GM23338 (cell line): ENCODE data around the gene ZSCAN18.

Experiments used
- CREB1 ChIP-seq: fragments of 250-450 bp; sonication (Bioruptor Pico); IDR thresholded peaks from 2 replicates; pipeline ENCODE4 v1.5.0; 2020; ENCODE audit warnings: low read depth, mild to moderate bottlenecking, moderate library complexity
- CTCF ChIP-seq, 2 experiments: fragments of 200-600 bp in 1 of 2; sonication (generic) in 1 of 2; conservative IDR thresholded peaks; 2 replicates each; pipeline versions ENCODE4 v1.5.1 to v1.6.1; 2016 to 2017; ENCODE audit warnings: antibody characterized with exemption in 2 of 2, low read depth in 2 of 2, mild to moderate bottlenecking in 2 of 2, moderate library complexity in 1 of 2
- EZH2 ChIP-seq: fragments of 200-600 bp; sonication (generic); IDR thresholded peaks from one replicate; pipeline ENCODE4 v1.8.0; 2017; ENCODE audit warnings: antibody characterized with exemption, mild to moderate bottlenecking, low read depth; ENCODE audit not compliant: unreplicated experiment
- EZH2phosphoT487 ChIP-seq: fragments of 200-600 bp; sonication (generic); IDR thresholded peaks from one replicate; pipeline ENCODE4 v1.8.1; 2018; ENCODE audit warnings: antibody characterized with exemption; ENCODE audit not compliant: unreplicated experiment
- JUNB ChIP-seq: IDR thresholded peaks from one replicate; pipeline ENCODE4 v1.6.1; 2016; ENCODE audit warnings: antibody characterized with exemption; ENCODE audit not compliant: unreplicated experiment
- NANOG ChIP-seq: IDR thresholded peaks from 2 replicates; pipeline ENCODE4 v1.6.1; 2016; ENCODE audit warnings: antibody characterized with exemption, borderline replicate concordance
- POLR2AphosphoS5 ChIP-seq: IDR thresholded peaks from 2 replicates; pipeline ENCODE4 v1.6.1; 2016; ENCODE audit warnings: antibody characterized with exemption, low read depth
- ZNF114 ChIP-seq: fragments of 250-450 bp; sonication (Bioruptor Pico); IDR thresholded peaks from 2 replicates; pipeline ENCODE4 v1.5.0; 2020; ENCODE audit warnings: mild to moderate bottlenecking, moderate library complexity
- ZNF331 ChIP-seq: fragments of 250-450 bp; sonication (Bioruptor Pico); IDR thresholded peaks from 2 replicates; pipeline ENCODE4 v1.5.0; 2020; ENCODE audit warnings: low read depth, mild to moderate bottlenecking, moderate library complexity
- TF ChIP-seq, protein P1 (sequence below): IDR thresholded peaks from one replicate; pipeline ENCODE4 v1.6.1; 2018; ENCODE audit warnings: antibody characterized with exemption; ENCODE audit not compliant: unreplicated experiment
- TF ChIP-seq, protein P2 (sequence below): fragments of 250-450 bp; sonication (Bioruptor Pico); IDR thresholded peaks from 2 replicates; pipeline ENCODE4 v1.5.0; 2020; ENCODE audit warnings: mild to moderate bottlenecking, moderate library complexity
- TF ChIP-seq, protein P3 (sequence below): IDR thresholded peaks from 2 replicates; pipeline ENCODE4 v1.6.1; 2016; ENCODE audit warnings: antibody characterized with exemption

- TF ChIP-seq JUNB (no peak), POLR2AphosphoS5 (no peak), CTCF (conservative IDR thresholded peaks at IDR 0.05; ENCODE audit: low read depth in 2 of 2) (no peak), EZH2phosphoT487 (no peak), EZH2 (no peak), CREB1 (CRISPR knock-in tag) (no peak), ZNF331 (CRISPR knock-in tag) (no peak), ZNF114 (CRISPR knock-in tag) (no peak), NANOG (no peak)
- TF ChIP-seq, protein P1, sequence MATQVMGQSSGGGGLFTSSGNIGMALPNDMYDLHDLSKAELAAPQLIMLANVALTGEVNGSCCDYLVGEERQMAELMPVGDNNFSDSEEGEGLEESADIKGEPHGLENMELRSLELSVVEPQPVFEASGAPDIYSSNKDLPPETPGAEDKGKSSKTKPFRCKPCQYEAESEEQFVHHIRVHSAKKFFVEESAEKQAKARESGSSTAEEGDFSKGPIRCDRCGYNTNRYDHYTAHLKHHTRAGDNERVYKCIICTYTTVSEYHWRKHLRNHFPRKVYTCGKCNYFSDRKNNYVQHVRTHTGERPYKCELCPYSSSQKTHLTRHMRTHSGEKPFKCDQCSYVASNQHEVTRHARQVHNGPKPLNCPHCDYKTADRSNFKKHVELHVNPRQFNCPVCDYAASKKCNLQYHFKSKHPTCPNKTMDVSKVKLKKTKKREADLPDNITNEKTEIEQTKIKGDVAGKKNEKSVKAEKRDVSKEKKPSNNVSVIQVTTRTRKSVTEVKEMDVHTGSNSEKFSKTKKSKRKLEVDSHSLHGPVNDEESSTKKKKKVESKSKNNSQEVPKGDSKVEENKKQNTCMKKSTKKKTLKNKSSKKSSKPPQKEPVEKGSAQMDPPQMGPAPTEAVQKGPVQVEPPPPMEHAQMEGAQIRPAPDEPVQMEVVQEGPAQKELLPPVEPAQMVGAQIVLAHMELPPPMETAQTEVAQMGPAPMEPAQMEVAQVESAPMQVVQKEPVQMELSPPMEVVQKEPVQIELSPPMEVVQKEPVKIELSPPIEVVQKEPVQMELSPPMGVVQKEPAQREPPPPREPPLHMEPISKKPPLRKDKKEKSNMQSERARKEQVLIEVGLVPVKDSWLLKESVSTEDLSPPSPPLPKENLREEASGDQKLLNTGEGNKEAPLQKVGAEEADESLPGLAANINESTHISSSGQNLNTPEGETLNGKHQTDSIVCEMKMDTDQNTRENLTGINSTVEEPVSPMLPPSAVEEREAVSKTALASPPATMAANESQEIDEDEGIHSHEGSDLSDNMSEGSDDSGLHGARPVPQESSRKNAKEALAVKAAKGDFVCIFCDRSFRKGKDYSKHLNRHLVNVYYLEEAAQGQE: no peak
- TF ChIP-seq, protein P2, sequence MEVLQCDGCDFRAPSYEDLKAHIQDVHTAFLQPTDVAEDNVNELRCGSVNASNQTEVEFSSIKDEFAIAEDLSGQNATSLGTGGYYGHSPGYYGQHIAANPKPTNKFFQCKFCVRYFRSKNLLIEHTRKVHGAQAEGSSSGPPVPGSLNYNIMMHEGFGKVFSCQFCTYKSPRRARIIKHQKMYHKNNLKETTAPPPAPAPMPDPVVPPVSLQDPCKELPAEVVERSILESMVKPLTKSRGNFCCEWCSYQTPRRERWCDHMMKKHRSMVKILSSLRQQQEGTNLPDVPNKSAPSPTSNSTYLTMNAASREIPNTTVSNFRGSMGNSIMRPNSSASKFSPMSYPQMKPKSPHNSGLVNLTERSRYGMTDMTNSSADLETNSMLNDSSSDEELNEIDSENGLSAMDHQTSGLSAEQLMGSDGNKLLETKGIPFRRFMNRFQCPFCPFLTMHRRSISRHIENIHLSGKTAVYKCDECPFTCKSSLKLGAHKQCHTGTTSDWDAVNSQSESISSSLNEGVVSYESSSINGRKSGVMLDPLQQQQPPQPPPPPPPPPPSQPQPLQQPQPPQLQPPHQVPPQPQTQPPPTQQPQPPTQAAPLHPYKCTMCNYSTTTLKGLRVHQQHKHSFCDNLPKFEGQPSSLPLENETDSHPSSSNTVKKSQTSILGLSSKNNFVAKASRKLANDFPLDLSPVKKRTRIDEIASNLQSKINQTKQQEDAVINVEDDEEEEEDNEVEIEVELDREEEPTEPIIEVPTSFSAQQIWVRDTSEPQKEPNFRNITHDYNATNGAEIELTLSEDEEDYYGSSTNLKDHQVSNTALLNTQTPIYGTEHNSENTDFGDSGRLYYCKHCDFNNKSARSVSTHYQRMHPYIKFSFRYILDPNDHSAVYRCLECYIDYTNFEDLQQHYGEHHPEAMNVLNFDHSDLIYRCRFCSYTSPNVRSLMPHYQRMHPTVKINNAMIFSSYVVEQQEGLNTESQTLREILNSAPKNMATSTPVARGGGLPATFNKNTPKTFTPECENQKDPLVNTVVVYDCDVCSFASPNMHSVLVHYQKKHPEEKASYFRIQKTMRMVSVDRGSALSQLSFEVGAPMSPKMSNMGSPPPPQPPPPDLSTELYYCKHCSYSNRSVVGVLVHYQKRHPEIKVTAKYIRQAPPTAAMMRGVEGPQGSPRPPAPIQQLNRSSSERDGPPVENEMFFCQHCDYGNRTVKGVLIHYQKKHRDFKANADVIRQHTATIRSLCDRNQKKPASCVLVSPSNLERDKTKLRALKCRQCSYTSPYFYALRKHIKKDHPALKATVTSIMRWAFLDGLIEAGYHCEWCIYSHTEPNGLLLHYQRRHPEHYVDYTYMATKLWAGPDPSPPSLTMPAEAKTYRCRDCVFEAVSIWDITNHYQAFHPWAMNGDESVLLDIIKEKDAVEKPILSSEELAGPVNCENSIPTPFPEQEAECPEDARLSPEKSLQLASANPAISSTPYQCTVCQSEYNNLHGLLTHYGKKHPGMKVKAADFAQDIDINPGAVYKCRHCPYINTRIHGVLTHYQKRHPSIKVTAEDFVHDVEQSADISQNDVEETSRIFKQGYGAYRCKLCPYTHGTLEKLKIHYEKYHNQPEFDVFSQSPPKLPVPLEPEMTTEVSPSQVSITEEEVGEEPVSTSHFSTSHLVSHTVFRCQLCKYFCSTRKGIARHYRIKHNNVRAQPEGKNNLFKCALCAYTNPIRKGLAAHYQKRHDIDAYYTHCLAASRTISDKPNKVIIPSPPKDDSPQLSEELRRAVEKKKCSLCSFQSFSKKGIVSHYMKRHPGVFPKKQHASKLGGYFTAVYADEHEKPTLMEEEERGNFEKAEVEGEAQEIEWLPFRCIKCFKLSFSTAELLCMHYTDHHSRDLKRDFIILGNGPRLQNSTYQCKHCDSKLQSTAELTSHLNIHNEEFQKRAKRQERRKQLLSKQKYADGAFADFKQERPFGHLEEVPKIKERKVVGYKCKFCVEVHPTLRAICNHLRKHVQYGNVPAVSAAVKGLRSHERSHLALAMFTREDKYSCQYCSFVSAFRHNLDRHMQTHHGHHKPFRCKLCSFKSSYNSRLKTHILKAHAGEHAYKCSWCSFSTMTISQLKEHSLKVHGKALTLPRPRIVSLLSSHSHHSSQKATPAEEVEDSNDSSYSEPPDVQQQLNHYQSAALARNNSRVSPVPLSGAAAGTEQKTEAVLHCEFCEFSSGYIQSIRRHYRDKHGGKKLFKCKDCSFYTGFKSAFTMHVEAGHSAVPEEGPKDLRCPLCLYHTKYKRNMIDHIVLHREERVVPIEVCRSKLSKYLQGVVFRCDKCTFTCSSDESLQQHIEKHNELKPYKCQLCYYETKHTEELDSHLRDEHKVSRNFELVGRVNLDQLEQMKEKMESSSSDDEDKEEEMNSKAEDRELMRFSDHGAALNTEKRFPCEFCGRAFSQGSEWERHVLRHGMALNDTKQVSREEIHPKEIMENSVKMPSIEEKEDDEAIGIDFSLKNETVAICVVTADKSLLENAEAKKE (CRISPR knock-in tag): no peak
- TF ChIP-seq, protein P3, sequence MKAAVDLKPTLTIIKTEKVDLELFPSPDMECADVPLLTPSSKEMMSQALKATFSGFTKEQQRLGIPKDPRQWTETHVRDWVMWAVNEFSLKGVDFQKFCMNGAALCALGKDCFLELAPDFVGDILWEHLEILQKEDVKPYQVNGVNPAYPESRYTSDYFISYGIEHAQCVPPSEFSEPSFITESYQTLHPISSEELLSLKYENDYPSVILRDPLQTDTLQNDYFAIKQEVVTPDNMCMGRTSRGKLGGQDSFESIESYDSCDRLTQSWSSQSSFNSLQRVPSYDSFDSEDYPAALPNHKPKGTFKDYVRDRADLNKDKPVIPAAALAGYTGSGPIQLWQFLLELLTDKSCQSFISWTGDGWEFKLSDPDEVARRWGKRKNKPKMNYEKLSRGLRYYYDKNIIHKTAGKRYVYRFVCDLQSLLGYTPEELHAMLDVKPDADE: no peak
These were observed 8.2 kb downstream of the ZSCAN18 start for GRCh38 chr19:58089846-58090245.
